Islet of Langerhans (tissue), 1 donor: Measurements from ENCODE around the gene PPIC.

Experiments used
- FAIRE-seq: peaks from one replicate; lab custom pipeline; 2011; peaks lifted over from hg19 to GRCh38; lab: Jason Lieb, UNC

Gene PPIC

DNA sequence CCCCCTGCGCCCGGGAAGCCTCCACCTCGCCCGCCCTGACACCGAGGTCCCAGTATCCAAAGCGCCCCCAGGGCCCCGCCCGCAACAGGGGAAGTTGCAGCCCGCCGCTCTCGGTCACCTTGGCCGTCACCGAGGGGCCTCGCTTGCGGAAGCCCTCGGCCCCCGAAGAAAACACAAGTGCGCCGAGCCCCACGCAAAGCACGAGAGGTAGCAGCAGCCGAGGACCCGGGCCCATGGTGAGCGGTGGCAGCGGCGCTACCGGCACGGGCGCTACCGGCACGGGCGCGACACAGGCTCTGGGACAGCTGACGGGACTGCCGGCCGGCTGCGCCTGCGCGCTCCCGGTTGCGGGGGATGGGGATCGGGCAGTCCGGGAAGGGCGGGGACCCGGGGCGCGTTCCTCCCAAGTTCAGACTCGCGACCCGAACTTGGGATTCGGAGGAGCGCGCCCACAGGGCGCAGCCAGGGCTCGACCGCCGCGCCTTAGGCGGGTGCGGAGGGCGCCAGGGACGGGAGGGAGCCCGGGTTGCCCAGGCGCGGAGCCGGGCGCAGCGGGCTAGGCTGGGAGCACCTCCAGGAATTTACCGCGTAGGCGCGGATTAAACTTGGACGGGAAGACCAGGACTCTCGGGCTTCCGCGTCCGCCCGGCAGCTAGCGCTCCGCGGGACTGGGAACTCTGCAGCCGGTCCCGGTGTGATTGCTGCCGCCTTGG is at the start of gene PPIC:
TSS of gene PPIC (minus strand) at position 335 of the 713 bp plus-strand sequence. CDS start at position 235, 100 bp downstream.
- FAIRE-seq, result no peak

DNA sequence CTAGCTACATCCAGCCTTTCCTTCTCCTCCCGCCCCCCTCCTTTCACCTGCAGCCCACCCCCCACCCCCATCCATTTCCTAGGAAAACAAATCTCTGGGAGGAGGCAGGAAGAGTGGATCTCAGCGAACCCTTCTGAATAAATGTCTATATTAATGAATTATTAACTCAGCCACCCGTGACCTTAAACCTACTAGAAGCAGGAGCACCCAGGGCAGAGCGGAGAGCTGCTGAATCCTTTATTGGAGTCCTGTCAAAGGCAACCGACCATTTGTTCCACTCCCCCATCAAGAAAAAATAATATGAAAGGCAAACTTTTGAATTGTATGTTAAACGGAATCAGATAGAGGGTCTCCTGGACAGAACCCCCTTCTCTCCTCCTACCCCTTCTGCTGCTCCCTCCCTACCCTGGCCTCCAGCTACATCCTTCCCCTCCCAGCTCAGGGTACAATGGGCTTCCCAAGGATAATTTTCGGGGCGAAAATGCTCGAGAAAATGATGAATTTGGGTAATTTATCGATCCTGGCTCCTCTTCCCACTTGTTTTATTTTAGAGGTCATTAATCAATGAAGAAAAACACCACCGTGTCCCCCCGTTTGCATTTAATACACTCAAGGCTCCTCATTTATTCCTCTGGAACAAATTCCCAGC is 49.2 kb upstream of the PPIC start:
- FAIRE-seq, result no peak

DNA sequence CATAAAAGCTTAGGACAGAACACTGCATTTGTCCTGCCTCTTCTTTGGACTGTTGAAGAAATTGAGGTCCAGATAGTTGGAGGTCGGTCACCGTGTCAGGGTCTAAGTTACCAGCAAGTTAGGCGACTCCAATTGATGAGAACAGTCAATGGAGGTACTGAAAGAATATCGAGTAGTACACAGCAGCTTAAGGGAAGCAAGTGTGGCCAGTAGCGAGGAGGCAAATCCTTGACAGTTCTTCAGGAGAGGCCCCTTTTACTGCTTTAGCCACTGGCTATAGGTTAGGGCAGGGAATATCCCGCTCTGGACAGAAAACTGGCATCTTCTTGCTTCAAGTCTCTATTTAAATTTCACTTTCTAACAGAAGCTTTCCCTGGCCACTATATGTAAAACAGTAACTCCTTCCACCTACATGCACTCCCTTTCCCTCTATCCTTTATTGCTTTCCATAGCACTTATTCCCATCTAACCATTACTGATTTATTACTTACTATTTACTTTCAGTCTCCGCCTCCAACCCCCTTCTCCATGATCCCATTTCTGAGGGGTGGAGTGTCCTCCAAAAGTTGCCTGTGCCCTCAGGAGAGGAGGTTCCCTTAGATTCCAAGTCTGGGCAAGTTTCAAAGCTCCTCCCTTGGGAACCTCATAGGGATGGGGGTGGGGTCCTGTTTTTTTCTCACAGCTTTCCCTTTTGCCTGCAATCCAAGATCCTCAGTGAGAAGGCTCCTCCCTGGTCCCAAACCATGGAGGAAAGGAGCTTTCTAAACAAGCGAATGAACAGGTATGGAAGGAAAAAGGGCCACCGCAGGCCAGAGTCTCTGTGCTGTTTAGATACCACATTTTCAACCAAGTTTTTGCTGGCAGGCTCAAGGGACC is 48.4 kb upstream of the PPIC start:
- no peak for FAIRE-seq

DNA sequence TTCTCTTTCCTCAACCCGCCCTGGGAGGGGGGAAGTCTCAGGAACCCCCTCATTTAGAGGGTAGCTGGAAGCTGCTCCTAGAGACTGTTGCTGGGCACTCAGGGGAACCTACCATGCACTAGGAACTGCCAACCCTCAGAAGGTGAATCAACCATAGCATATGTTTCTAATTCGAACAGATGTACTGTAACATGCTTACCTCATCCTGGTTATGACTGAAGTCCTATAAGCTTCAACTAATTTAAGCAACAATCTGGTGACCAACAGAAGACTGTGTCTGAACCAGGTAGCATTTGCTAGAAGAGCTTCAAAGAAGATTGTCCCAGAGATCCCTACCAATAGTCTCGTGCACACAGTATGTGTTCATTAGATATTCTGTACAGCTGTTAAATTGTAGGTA is 46.8 kb upstream of the PPIC start:
- FAIRE-seq, result no peak

DNA sequence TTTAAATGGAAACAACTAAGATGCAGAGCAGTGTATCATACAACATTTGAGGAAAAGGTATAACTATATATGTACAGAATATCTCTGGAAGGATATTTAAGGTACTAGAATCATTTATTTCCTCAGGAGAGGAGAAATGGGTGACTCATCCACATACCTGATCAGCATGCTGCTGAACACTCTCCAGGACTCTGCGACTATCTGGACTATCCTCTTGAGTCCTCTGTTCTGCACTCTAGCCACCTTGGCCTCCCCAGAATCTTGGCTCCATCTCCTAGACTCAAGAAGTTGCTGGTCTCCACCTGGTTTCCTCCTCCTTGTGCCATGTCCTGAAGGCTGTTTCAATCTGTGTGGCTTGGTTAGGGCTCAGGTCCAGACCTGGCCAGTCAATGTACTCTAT is 43.7 kb upstream of the PPIC start:
- no peak for FAIRE-seq

GRCh38 chr5:123075521-123076163 is 39.1 kb upstream of the PPIC start:
- FAIRE-seq, result no peak

- no peak for FAIRE-seq
Measured at GRCh38 chr5:123068368-123068938, 31.9 kb upstream of the PPIC start.

DNA sequence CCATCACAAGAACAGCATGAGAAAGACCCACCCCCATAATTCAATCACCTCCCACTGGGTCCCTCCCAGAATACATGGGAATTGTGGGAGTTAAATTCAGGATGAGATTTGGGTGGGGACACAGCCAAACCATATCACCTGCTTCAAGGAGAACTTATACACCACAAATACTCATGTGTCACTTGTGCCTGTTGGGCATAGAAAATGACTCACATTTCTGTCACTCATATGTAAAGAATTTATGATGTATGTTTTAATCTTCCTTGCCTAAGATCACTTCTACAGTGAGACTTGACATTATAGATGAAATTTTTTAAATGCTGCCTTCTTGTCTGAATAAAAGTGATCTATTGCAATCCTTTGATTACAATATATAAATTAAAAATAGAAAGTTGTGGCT is 29.5 kb upstream of the PPIC start:
- no peak for FAIRE-seq

- FAIRE-seq, result no peak
Measured at GRCh38 chr5:123059455-123059854, 22.9 kb upstream of the PPIC start.

- no peak for FAIRE-seq
Measured at GRCh38 chr5:123051206-123051605, 14.7 kb upstream of the PPIC start.

DNA sequence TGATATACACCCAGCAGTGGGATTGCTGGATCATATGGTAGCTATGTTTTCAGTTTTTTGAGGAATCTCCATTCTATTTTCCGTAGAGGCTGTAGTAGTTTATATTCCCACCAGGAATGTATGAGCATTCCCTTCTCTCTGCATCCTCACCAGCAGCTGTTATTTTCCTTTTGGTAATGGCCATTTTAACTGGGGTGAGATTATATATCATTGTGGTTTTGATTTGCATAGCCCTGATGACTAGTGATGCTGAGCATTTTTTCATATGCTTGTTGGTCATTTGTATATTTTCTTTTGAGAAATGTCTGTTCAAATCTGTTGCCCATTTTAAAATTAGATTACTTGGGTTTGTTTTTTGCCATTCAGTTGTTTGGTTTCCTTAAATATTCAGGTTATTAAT is 11.2 kb upstream of the PPIC start:
- no peak for FAIRE-seq

DNA sequence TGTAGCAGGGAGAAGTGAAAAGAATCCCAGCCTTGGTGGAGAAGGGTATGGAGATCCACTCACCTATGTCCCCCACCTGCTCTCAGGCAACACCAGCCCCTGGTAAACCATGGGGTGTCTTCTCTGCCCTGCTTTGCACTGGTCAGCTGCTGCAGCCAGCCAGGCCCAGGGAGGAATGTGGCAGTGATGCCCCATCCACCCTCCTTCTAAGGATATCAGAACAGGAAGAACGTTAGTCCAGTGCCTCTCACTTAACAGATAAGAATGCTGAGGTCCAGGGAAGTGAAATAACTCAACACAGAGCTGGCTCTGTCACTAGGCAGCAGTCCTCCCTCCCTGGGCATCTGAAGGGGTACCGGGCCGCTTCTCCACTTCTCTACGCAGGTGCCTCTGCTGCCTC is 9.7 kb upstream of the PPIC start:
- no peak for FAIRE-seq

DNA sequence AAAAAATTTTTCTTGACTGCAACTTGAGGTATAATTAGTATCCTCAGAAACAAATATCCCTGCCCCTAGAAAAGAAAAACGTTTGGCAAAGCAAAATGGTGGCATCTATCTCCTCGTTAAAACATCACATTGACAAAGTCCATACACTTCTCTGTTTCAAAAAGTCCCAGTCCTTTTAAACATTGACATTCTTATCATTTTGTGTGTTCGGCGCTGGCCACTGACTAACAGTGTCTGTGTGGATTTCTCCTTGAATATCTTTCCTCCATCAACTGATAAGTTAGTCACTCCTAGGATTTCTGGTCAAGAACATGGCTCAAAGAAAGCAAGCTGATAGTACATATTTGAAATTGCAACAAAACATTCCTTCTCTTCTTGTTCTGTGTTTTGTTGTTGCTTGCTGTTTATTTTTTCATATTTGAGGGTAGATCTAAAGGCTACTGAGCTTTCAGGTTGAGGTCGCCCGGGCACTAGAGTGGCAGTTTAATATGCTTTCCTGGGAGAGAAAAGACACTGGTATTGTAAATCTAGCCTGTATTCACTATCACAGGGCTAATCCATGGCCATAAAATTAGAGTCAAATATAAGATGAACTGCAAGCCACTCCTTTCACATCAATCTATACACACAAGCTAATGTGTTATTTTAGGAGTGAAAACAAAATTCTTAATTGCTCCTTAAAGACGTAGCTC is 8.5 kb upstream of the PPIC start:
- no peak for FAIRE-seq

DNA sequence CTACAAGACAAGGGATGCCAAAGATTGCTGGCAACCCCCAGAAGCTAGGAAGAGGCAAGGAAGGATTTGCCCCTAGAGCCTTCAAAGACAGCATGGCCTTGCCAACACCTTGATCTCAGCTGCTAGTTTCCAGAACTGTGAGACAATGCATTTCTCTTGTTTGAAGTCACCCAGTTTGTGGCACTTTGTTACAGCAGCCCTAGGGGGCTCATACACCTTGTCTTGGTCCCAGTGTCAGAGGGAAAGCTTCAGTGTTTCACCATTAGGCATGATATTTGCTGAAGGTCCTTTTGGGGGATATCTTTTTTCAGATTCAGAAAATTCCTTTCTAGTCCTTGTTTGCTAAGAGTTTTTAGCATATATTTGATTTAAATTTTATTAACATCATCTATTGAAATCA is 3.1 kb upstream of the PPIC start:
- no peak for FAIRE-seq

DNA sequence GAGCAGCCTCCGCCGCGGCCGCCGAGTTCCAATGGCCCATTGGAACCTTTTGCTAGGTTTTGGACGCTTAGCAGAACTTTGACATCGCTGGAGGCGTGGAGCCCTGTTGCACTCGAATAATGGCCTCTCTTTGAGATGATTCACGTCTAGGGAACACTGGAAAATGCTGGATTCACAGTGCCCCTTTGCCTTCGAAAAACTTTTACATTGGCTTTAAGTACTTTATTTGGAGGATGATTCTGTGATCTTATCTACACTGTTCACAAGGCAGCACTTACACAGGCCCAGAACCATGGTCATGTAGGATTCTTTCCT is 536 bp upstream of the PPIC start:
- FAIRE-seq, result no peak

DNA sequence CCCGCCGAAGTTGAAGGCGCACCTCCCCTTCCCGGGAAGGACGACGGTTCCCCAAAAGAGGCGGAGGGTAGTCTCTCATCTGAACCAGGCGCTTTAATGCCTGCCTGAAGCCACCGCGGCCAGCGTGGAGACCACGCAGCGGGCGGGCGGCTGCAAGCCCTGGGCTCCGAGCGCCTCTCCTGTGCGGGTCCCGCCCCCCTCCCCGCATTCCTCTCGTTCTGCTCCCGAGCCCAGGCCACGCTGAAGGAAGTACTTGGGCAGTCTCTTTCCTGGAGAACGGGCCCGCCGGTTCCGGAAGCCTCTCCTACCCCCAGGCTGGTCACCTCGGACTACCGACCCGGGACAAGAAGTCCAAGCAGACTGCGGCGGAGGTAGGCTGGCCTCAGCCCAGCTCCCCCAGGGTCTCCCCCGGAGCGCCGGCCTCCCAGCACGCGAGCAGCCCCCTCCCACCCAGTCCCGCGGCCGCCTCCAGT is 571 bp downstream of the PPIC start:
- no peak for FAIRE-seq

- no peak for FAIRE-seq
Measured at GRCh38 chr5:123035360-123035917, 1.1 kb downstream of the PPIC start.

GRCh38 chr5:123033157-123033671 is 3.3 kb downstream of the PPIC start:
- no peak for FAIRE-seq

- FAIRE-seq, result no peak
Measured at GRCh38 chr5:123028222-123028621, 8.3 kb downstream of the PPIC start.

DNA sequence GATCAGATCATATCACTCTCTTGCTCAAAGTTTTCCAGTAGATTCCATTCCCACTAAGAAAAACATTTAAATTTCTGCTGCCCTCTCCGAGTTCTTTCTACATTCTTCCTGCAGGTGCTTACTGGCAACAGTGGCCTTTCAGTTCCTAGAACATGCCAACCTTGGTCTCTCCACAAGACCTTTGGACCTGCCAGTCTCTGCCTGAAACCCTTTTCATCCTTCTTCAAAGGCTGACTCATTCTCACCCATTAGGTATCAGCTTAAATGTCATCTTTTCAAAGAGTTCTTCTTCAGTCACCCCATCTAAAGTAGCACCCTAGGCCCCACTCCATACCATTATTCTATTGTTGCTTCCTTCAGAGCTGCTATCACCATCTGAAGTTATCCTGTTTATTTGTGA is 21.8 kb downstream of the PPIC start:
- FAIRE-seq, result no peak

GRCh38 chr5:123012321-123012720 is 24.2 kb downstream of the PPIC start:
- no peak for FAIRE-seq
